Adrenal gland (tissue), 12 donors: Measurements from ENCODE around the gene VGLL4. TPM values are rescaled to one million over a fixed set of nuclear protein-coding genes. Genes with fewer than 3 reads are reported as not detected.

Source experiments
- DNase-seq, 7 donors: peaks; one replicate each; pipeline ENCODE4 v3.0.0-alpha.2; 2019 to 2020
- H3K27ac ChIP-seq, 5 donors: fragments of 200-600 bp; sonication (generic) in 4 of 5; 1 replicate in 3 of 5; 2 replicates in 2 of 5; pipeline versions ENCODE4 v1.5.1 to v1.8.0; 2016 to 2020; ENCODE audit warnings: mild to moderate bottlenecking in 1 of 5
- H3K27me3 ChIP-seq: fragments of 200-600 bp; 2 replicates; pipeline ENCODE4 v1.8.0; 2021
- H3K36me3 ChIP-seq, 2 donors: fragments of 200-600 bp; replicated peaks in 1 of 2; 1 replicate in 1 of 2; 2 replicates in 1 of 2; pipeline versions ENCODE4 v1.5.1 to v1.8.0; 2018 to 2022
- H3K4me1 ChIP-seq, 2 donors: fragments of 200-600 bp; replicated peaks in 1 of 2; 1 replicate in 1 of 2; 2 replicates in 1 of 2; pipeline versions ENCODE4 v1.5.1 to v1.8.0; 2018 to 2021
- H3K4me3 ChIP-seq, 4 donors: fragments of 200-600 bp; sonication (generic) in 3 of 4; one replicate each; pipeline ENCODE4 v1.5.1; 2016 to 2018
- H3K9me3 ChIP-seq, 3 donors: fragments of 200-600 bp; sonication (generic) in 1 of 3; replicated peaks in 1 of 3; 1 replicate in 2 of 3; 2 replicates in 1 of 3; pipeline versions ENCODE4 v1.5.1 to v1.8.0; 2016 to 2021
- CTCF ChIP-seq, 6 experiments: fragments of 450-650 bp in 4 of 6; fragments of 200-600 bp in 2 of 6; sonication (generic) in 1 of 6; IDR thresholded peaks; 1 replicate in 5 of 6; 2 replicates in 1 of 6; pipeline versions ENCODE4 v1.5.1 to v1.8.0; 2016 to 2021; ENCODE audit warnings: antibody characterized with exemption in 6 of 6, mild to moderate bottlenecking in 2 of 6, moderate library complexity in 1 of 6
- POLR2A ChIP-seq, 2 donors: fragments of 450-650 bp; IDR thresholded peaks; one replicate each; pipeline ENCODE4 v1.6.1; 2017; ENCODE audit warnings: antibody characterized with exemption in 2 of 2, mild to moderate bottlenecking in 2 of 2, moderate library complexity in 1 of 2
- intact Hi-C, 2 donors: fragments of 100-400 bp; cut with DNase I; formaldehyde crosslinking; loops; one replicate each; pipeline versions ENCODE4 v1.14.1 to v1.15.0; 2022 to 2023
- polyA plus RNA-seq, 3 donors: library from polyadenylated mRNA; stranded (reverse); fragments of 200-250 nt in 2 of 3; fragments of 350-450 nt in 1 of 3; fragmentation: Illumina TruSeq in 1 of 3; extraction: RNeasy Lipid Tissue Mini Kit (QIAGEN cat#74804) in 1 of 3; gene quantifications; one replicate each; pipeline ENCODE4 v1.2.3, GENCODE V29; 2013 to 2014
- small RNA-seq, 2 donors: library from RNA; depleted of rRNA; stranded (forward); fragments of <200 nt; gene quantifications; one replicate each; pipeline ENCODE3, GENCODE V24; 2016
- total RNA-seq, 9 donors: library from RNA; depleted of rRNA in 4 of 9; stranded (reverse); fragments of >200 nt in 4 of 9; fragments of 120-200 nt in 1 of 9; fragmentation: NEBNext Ultra II Directional in 1 of 9; extraction: Animal tissue kit (Norgen Biotek cat#: 25700) in 1 of 9; gene quantifications; one replicate each; pipeline versions ENCODE4 v1.1.0 to v1.2.4, GENCODE V29; 2013 to 2023
- donor health status: healthy with polysubstance abuse.
- donor health status: Bipolar disorder and iron deficiency.
- donor health status: DM: yes; HTN: yes; CAD: no.
- donor health status: DM: no; HTN: no; CAD: no.
- donor health status: DM: no; HTN: no; CAD: no.
- donor health status: DM: yes; HTN: yes; CAD: no.

VGLL4 gene
- total and polyA plus RNA-seq, 12 donors = 38.3 to 153 (median 86.4) TPM

- DNase-seq = no peak
- no peak for TF ChIP-seq POLR2A (IDR thresholded peaks at IDR 0.05)
- no peak for TF ChIP-seq CTCF (IDR thresholded peaks at IDR 0.05)
- no peak overlapping the region for H3K4me3 ChIP-seq
- peaks cover 23 to 35% of the 10 kb centered on the region in 2 donors for H3K4me1 ChIP-seq
- H3K36me3 ChIP-seq = no peaks in the 10 kb centered on the region
- no peaks in the 10 kb centered on the region for H3K9me3 ChIP-seq
- H3K27me3 ChIP-seq = no peaks in the 10 kb centered on the region
- intact Hi-C loops = no loop called here
- peak overlapping the region in 3 of 5 donors; percentile 42 to 87 (median 78) for H3K27ac ChIP-seq
Measured at GRCh38 chr3:11507719-11508118, 136.0 kb downstream of the VGLL4 start.

Small RNA genes within 50 kb of the gene (small RNA-seq; reads per million reads assigned to genes)
- 0 reads per million in 2 donors for gene AC022001.1

Other genes starting within 250 kb of the VGLL4 start
- gene TAMM41, start 203.0 kb upstream of the VGLL4 start, total RNA-seq = 10 to 100 TPM in 7 of 9 donors, 1 to 10 TPM in 2; 5.8 to 21.0 (median 14.0) TPM
- gene TAMM41, start 203.0 kb upstream of the VGLL4 start, polyA plus RNA-seq = 10 to 100 TPM; 12.7 to 20.4 (median 13.2) TPM